WTC11 (cell line): Measurements from ENCODE around the gene GHRHR.

Experiments
- CTCF ChIP-seq: fragments of 200-600 bp; IDR thresholded peaks from 2 replicates; pipeline ENCODE4 v1.8.0; 2022; ENCODE audit warnings: antibody characterized with exemption
- FOXK1 ChIP-seq: sonication (generic); formaldehyde crosslinking; IDR thresholded peaks from 2 replicates; pipeline ENCODE4 v1.8.0; 2022; ENCODE audit warnings: mild to moderate bottlenecking, moderate library complexity, missing genetic modification reagents
- KAT7 ChIP-seq: sonication (generic); formaldehyde crosslinking; IDR thresholded peaks from 2 replicates; pipeline ENCODE4 v1.8.1; 2023; ENCODE audit warnings: missing genetic modification reagents, mild to moderate bottlenecking, borderline replicate concordance
- NFE2L1 ChIP-seq: sonication (generic); formaldehyde crosslinking; IDR thresholded peaks from 2 replicates; pipeline ENCODE4 v1.8.1; 2023; ENCODE audit warnings: missing genetic modification reagents
- NFYB ChIP-seq: sonication (generic); formaldehyde crosslinking; conservative IDR thresholded peaks from 2 replicates; pipeline ENCODE4 v1.8.0; 2022; ENCODE audit warnings: low read depth, missing genetic modification reagents
- SP1 ChIP-seq: sonication (generic); formaldehyde crosslinking; conservative IDR thresholded peaks from 2 replicates; pipeline ENCODE4 v1.8.1; 2022; ENCODE audit warnings: missing genetic modification reagents
- TCF7 ChIP-seq: sonication (generic); formaldehyde crosslinking; IDR thresholded peaks from 2 replicates; pipeline ENCODE4 v1.8.0; 2022; ENCODE audit warnings: mild to moderate bottlenecking, low read depth, missing genetic modification reagents, moderate library complexity
- TEAD4 ChIP-seq: sonication (generic); formaldehyde crosslinking; IDR thresholded peaks from 2 replicates; pipeline ENCODE4 v1.8.0; 2022; ENCODE audit warnings: mild to moderate bottlenecking, missing genetic modification reagents
- ZNF138 ChIP-seq: sonication (generic); formaldehyde crosslinking; conservative IDR thresholded peaks from 2 replicates; pipeline ENCODE4 v1.8.1; 2022; ENCODE audit warnings: mild to moderate bottlenecking, moderate library complexity, missing genetic modification reagents
- ZNF263 ChIP-seq: sonication (generic); formaldehyde crosslinking; IDR thresholded peaks from 2 replicates; pipeline ENCODE4 v1.8.1; 2022; ENCODE audit warnings: low read depth, mild to moderate bottlenecking, moderate library complexity, missing genetic modification reagents
- ZNF396 ChIP-seq: fragments of 250-450 bp; sonication (Bioruptor Pico); IDR thresholded peaks from 2 replicates; pipeline ENCODE4 v1.8.0; 2021; ENCODE audit warnings: mild to moderate bottlenecking, moderate library complexity, borderline replicate concordance
- ZSCAN18 ChIP-seq: fragments of 250-450 bp; sonication (Bioruptor Pico); IDR thresholded peaks from 2 replicates; pipeline ENCODE4 v2.1.2; 2022; ENCODE audit warnings: mild to moderate bottlenecking, moderate library complexity

- TF ChIP-seq CTCF (no peak), ZSCAN18 (CRISPR knock-in tag) (no peak), TEAD4 (CRISPR knock-in tag) (no peak), ZNF396 (CRISPR knock-in tag) (no peak), ZNF263 (CRISPR knock-in tag) (no peak), NFYB (no peak), SP1 (CRISPR knock-in tag) (no peak), ZNF138 (CRISPR knock-in tag) (no peak), TCF7 (CRISPR knock-in tag) (no peak), FOXK1 (CRISPR knock-in tag) (no peak), NFE2L1 (CRISPR knock-in tag) (no peak), KAT7 (CRISPR knock-in tag) (no peak)
Measured at GRCh38 chr7:30988351-30989005, 24.7 kb downstream of the GHRHR start.
